Type B pancreatic cell (in vitro differentiated cells): ENCODE measurements around the gene PRR36. TPM values are rescaled to one million over a fixed set of nuclear protein-coding genes. Genes with fewer than 3 reads are reported as not detected.
A peak's percentile ranks its signal among the peaks of the same experiment; 100 is the strongest.

Experiments used
- DNase-seq: peaks from one replicate; pipeline ENCODE4 v3.0.0; 2021; ENCODE audit warnings: mixed read lengths; ENCODE audit not compliant: unreplicated experiment; ENCODE audit errors: extremely low spot score
- H3K27ac Mint-ChIP-seq: 2 replicates; pipeline ENCODE4 v1.8.0; 2021; ENCODE audit warnings: mild to moderate bottlenecking, mixed read lengths
- H3K27me3 Mint-ChIP-seq: 2 replicates; pipeline ENCODE4 v1.8.0; 2021; ENCODE audit warnings: mixed read lengths
- H3K36me3 Mint-ChIP-seq: 2 replicates; pipeline ENCODE4 v1.8.0; 2021; ENCODE audit warnings: mixed read lengths
- H3K4me1 Mint-ChIP-seq: one replicate; pipeline ENCODE4 v1.8.0; 2021; ENCODE audit warnings: mixed read lengths; ENCODE audit not compliant: unreplicated experiment
- H3K4me3 Mint-ChIP-seq: 2 replicates; pipeline ENCODE4 v1.8.0; 2021; ENCODE audit warnings: mild to moderate bottlenecking, mixed read lengths
- H3K9me3 Mint-ChIP-seq: 2 replicates; pipeline ENCODE4 v1.8.0; 2021; ENCODE audit warnings: mixed read lengths
- CTCF ChIP-seq: fragments of 200-600 bp; sonication (generic); conservative IDR thresholded peaks from 2 replicates; pipeline ENCODE4 v1.5.0; 2021; ENCODE audit warnings: antibody characterized with exemption, mild to moderate bottlenecking
- long read RNA-seq: library from polyadenylated mRNA; unstranded; transcript quantifications from one replicate; pipeline ENCODE4 v2.0.0, GENCODE V29; 2020
- total RNA-seq: library from RNA; stranded (reverse); gene quantifications from 2 replicates; pipeline ENCODE4 v1.2.1, GENCODE V29; 2021; ENCODE audit warnings: low replicate concordance

Gene PRR36
- 8.5 and 10.9 TPM in 2 replicates for total RNA-seq
- long read RNA-seq, result 0 reads

DNA sequence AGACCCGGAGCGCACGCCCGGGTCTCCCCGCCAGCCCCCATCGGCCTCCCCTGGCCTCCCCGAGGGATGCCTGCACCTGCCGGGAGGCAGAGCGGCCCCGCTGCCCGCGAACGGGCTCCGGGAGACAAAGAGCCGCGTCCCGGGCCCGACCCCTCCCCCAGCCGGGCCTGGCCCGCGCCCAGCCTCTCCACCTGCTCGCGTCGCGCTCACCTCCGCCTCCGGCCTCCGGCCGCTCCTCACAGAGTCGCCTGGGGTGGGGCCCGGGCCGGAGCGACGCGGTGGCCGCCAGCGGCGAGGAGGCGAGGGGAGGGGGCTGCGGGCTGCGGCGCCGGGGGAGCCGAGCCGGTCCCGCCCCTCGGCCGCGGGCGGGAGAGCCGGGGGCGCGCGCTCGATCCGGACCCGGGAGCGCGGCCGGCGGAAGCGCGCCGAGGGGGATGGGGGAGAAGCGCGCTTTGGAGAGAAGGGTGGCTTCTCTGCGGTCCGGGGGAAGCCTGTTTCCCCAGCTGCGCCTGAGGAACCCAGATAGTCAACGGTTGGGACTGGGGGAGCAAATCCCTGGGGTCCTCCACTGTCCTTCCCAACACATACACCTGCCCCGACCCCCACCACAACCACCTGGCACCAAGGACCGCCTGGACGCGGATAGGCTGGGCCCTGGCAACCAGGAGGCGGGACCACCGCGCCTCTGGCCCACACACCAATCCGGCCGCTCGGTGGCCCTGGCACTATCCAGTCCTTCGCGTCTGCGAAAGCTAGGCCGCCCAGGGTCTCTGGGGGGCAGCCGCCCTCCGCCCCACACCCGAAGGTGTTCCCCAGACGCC, at the start of gene PRR36:
PRR36 (minus strand) TSS at position 315 of the 821 bp plus-strand sequence. CDS start 701 bp downstream, outside the sequence.
- peak within 1 kb of the TSS; percentile 91 for H3K4me3 Mint-ChIP-seq
- no peak for TF ChIP-seq CTCF
- H3K9me3 Mint-ChIP-seq, result no peaks in the 10 kb centered on the region

GRCh38 chr19:7923295-7924191, 49.4 kb upstream of the PRR36 start:
- Mint-ChIP-seq H3K4me1 (peaks cover 22% of the 10 kb centered on the region), H3K4me3 (peak overlapping the region; percentile 65), H3K9me3 (no peaks in the 10 kb centered on the region), H3K36me3 (peaks cover 3% of the 10 kb centered on the region), H3K27me3 (peaks cover 8% of the 10 kb centered on the region), H3K27ac (peak overlapping the region; percentile 43)
- TF ChIP-seq CTCF, result no peak
- DNase-seq, result no peak

More for the DNA sequence above, at the start of gene PRR36:
- peak; percentile 83 for DNase-seq
- H3K36me3 Mint-ChIP-seq, result peaks cover 4% of the 10 kb centered on the region
- H3K27ac Mint-ChIP-seq, result peak within 1 kb of the TSS; percentile 73
- H3K27me3 Mint-ChIP-seq, result peaks cover 35% of the 10 kb centered on the region
- peaks cover 13% of the 10 kb centered on the region for H3K4me1 Mint-ChIP-seq

GRCh38 chr19:7922836-7923195, 48.6 kb upstream of the PRR36 start:
- Mint-ChIP-seq H3K4me3 (peak overlapping the region; percentile 65), H3K27ac (peak overlapping the region; percentile 43), H3K4me1 (peaks cover 17% of the 10 kb centered on the region), H3K36me3 (no peaks in the 10 kb centered on the region), H3K9me3 (no peaks in the 10 kb centered on the region), H3K27me3 (peaks cover 15% of the 10 kb centered on the region)
- DNase-seq, result no peak
- TF ChIP-seq CTCF, result no peak

DNA sequence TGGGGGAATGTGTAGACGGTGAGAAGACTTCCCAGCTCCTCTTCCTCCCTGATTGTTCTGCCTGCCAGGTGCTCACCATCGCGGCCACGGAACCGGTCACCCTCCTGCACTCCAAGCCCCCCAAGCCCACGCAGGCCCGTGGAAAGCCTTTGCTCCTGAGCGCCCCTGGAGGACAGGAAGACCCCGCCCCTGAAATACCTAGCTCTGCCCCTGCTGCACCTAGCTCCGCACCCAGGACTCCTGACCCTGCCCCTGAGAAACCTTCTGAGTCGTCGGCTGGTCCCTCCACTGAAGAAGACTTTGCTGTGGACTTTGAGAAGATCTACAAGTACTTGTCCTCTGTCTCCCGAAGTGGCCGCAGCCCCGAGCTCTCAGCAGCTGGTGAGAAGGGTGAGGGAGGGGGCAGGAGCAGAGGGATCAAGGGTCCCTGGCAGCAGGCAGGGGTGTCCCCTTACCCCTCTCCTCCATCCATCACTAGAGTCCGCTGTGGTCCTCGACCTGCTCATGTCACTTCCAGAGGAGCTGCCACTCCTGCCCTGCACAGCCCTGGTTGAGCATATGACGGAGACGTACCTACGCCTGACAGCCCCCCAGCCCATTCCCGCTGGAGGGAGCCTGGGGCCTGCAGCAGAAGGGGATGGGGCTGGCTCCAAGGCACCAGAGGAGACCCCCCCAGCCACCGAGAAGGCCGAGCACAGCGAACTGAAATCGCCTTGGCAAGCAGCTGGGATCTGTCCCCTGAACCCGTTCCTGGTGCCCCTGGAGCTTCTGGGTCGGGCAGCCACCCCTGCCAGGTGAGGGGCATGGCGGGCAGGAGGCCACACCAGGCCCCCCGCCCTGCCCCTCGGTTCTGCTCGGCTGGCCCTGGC, 48.0 kb upstream of the PRR36 start:
- no peak for TF ChIP-seq CTCF
- no peaks in the 10 kb centered on the region for H3K9me3 Mint-ChIP-seq
- peak overlapping the region; percentile 63 for H3K4me3 Mint-ChIP-seq
- H3K27ac Mint-ChIP-seq, result no peak overlapping the region
- DNase-seq, result no peak
- H3K36me3 Mint-ChIP-seq, result no peaks in the 10 kb centered on the region
- peaks cover 17% of the 10 kb centered on the region for H3K27me3 Mint-ChIP-seq
- H3K4me1 Mint-ChIP-seq, result peaks cover 17% of the 10 kb centered on the region
